PC-3 (cell line): ENCODE data around the gene SPEN.

ENCODE experiments used
- EZH2phosphoT487 ChIP-seq: fragments of 300-600 bp; sonication (generic); IDR thresholded peaks from 2 replicates; pipeline ENCODE4 v1.6.1; 2018; ENCODE audit warnings: mild to moderate bottlenecking, antibody characterized with exemption, low read length, borderline replicate concordance
- TF ChIP-seq, protein P1 (sequence below): fragments of 300-600 bp; sonication (generic); conservative IDR thresholded peaks from 2 replicates; pipeline ENCODE4 v1.5.1; 2017; ENCODE audit warnings: antibody characterized with exemption, low read depth, mild to moderate bottlenecking, low read length

DNA sequence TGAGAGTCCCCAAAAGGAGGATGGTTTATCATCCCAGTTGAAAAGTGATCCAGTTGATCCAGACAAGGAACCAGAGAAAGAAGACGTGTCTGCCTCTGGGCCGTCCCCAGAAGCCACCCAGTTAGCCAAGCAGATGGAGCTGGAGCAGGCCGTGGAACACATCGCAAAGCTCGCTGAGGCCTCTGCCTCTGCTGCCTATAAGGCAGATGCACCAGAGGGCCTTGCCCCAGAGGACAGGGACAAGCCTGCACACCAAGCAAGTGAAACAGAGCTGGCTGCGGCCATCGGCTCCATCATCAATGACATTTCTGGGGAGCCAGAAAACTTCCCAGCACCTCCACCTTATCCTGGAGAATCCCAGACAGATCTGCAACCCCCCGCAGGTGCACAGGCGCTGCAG, 85.1 kb downstream of the SPEN start:
- TF ChIP-seq, protein P1, sequence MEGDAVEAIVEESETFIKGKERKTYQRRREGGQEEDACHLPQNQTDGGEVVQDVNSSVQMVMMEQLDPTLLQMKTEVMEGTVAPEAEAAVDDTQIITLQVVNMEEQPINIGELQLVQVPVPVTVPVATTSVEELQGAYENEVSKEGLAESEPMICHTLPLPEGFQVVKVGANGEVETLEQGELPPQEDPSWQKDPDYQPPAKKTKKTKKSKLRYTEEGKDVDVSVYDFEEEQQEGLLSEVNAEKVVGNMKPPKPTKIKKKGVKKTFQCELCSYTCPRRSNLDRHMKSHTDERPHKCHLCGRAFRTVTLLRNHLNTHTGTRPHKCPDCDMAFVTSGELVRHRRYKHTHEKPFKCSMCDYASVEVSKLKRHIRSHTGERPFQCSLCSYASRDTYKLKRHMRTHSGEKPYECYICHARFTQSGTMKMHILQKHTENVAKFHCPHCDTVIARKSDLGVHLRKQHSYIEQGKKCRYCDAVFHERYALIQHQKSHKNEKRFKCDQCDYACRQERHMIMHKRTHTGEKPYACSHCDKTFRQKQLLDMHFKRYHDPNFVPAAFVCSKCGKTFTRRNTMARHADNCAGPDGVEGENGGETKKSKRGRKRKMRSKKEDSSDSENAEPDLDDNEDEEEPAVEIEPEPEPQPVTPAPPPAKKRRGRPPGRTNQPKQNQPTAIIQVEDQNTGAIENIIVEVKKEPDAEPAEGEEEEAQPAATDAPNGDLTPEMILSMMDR: no peak
- TF ChIP-seq EZH2phosphoT487: no peak
